NCI-H82 (cell line): Measurements from ENCODE around the gene ARL5C.

ENCODE experiments used
- DNase-seq: peaks from one replicate; lab custom pipeline; 2025; lab: John Stamatoyannopoulos, UW

Gene ARL5C

GRCh38 chr17:39107973-39108372, 58.0 kb downstream of the ARL5C start:
- DNase-seq, result no peak

- no peak for DNase-seq
Measured at GRCh38 chr17:39107155-39107554, 58.8 kb downstream of the ARL5C start.
